Activated T-cell treated with anti-CD3 and anti-CD28 coated beads for 4 hours (primary cell): Measurements from ENCODE around the gene SOAT1.
"Not testable (repeated sequence)": the region's sequence is repeated elsewhere in the genome, so short reads cannot be mapped to it uniquely, and the experiment has no call there.

Experiments
- DNase-seq: peaks from one replicate; pipeline ENCODE4 v3.0.0-alpha.2; 2020

The SOAT1 gene

GRCh38 chr1:179293340-179294327, at the start of gene SOAT1:
Gene SOAT1, plus strand, starts transcription at chr1:179293797. Its CDS starts 8,888 bp downstream, at chr1:179302685.
- DNase-seq: peak; percentile 91

- DNase-seq: not testable (repeated sequence)
Measured at GRCh38 chr1:179245426-179245825, 48.2 kb upstream of the SOAT1 start.

- no peak for DNase-seq
Measured at GRCh38 chr1:179247923-179248322, 45.7 kb upstream of the SOAT1 start.

DNA sequence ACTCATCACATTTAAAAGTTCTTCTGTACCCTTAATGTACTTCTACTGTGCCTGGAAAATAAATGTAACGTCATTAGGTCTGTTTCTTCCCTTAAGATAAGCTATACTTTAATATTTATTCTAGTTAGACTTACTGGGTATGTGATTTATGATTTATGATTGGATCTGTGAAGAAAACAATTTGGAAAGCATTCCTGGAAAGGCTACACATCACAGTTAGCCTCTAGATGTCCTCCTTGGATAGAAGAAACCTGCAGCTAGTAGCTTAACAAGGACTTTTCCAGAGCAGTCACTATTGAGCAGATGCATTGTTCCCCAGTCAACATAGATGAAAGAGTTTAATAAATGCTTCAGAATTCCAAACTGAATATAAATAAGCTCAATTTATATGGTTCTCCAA, 41.9 kb upstream of the SOAT1 start:
- DNase-seq: no peak

DNA sequence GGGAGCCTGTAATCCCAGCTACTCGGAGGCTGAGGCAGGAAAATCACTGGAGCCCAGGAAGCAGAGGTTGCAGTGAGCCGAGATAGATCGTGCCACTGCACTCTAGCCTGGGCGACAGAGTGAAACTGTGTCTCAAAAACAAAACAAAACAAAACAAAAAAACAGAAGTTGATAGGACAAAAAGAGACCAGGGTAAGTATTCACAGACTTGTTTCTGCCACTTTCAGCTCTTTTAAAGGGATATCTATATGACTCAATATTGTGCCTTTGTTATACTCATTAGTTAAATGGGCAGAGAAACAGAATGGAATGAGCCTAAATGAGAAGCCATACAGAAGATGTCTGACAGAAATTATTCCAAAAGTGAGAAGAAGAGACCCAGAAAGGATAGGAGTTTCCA, 41.0 kb upstream of the SOAT1 start:
- no peak for DNase-seq

GRCh38 chr1:179253286-179253972, 40.2 kb upstream of the SOAT1 start:
- no peak for DNase-seq

- DNase-seq: no peak
Measured at GRCh38 chr1:179262183-179262582, 31.4 kb upstream of the SOAT1 start.

GRCh38 chr1:179263121-179263520, 30.5 kb upstream of the SOAT1 start:
- DNase-seq: no peak

GRCh38 chr1:179264507-179264906, 29.1 kb upstream of the SOAT1 start:
- no peak for DNase-seq

GRCh38 chr1:179269071-179269470, 24.5 kb upstream of the SOAT1 start:
- DNase-seq: no peak

GRCh38 chr1:179274424-179274823, 19.2 kb upstream of the SOAT1 start:
- not testable (repeated sequence) for DNase-seq

DNA sequence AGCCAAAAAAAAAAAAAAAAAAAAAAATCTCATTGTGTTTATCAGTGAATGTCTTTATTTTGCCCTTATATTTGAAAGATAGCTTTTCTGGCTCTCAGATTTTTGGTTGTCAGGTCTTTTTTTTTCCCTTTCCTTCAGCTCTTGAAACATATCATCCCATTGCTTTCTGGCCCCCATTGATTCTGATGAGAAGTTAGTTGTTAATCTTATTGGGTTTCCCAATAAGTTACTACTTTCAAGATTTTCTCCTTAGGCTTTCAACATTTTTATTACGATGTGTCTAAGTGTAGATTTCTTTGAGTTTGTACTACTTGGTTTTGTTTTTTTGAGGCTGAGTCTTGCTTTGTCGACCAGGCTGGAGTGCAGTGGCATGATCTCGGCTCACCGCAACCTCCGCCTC, 14.7 kb upstream of the SOAT1 start:
- DNase-seq: no peak

GRCh38 chr1:179283992-179284391, 9.6 kb upstream of the SOAT1 start:
- DNase-seq: no peak

GRCh38 chr1:179287946-179288345, 5.7 kb upstream of the SOAT1 start:
- DNase-seq: no peak

DNA sequence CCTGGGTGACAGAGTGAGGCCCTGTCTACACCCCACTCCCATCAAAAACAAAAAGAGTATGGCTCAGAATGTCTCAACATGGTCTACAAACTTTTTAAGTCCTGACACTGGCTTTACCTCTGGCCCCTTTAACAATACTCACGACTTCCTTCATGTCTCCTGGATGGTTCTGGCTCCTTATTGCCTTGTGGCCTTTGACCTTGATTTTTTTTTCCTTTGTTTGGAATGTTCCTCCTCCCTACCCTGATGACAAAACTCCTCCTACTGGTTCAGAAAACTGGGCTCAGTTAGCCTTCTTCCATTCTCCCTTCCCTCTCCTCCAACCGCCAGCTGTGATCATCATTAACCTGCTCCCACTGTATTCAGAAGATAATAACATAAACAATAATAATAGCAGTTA, 4.6 kb upstream of the SOAT1 start:
- no peak for DNase-seq

- DNase-seq: no peak
Measured at GRCh38 chr1:179295164-179295755, 1.7 kb downstream of the SOAT1 start.

- no peak for DNase-seq
Measured at GRCh38 chr1:179296356-179297104, 2.9 kb downstream of the SOAT1 start.

- no peak for DNase-seq
Measured at GRCh38 chr1:179297105-179297378, 3.4 kb downstream of the SOAT1 start.

- DNase-seq: peak; percentile 27
Measured at GRCh38 chr1:179298952-179299351, 5.4 kb downstream of the SOAT1 start.

DNA sequence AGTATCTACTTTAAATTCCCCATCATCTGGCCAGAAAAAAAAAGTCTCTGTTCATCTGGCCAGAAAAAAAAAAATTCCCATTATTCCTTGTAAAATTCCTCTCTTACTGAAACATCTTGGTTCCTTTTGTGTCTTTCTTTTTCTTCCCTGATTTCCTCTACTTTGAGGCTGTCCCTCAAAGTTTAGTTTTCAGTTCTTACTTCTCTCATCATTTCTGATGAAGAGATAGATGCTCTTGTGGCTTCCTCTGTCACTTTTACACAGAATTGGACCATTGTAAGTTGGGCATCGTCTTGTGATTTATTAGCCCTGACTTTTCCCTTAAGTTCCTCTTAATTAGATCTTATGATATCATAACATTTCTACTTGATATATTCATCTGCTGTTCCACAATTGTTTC, 6.5 kb downstream of the SOAT1 start:
- no peak for DNase-seq

DNA sequence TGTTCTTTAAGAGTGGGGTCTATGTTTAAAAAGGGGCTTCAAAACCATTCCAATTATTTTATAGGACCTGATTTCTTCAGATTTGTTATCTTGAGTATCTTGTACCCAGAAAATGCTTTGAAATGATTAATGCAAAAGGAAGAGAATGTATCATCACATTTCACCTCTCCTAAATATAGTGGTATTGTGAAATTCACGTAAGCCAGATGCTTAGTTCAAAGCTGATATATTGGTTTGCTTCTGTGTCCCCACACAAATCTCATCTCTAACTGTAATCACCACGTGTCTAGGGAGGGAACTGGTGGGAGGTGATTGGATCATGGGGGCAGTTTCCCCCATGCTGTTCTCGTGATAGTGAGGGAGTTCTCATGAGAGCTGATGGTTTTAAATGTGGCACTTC, 8.5 kb downstream of the SOAT1 start:
- no peak for DNase-seq

GRCh38 chr1:179303200-179303785, 9.7 kb downstream of the SOAT1 start:
- no peak for DNase-seq

GRCh38 chr1:179305450-179305849, 11.9 kb downstream of the SOAT1 start:
- DNase-seq: no peak
